Stimulated activated naive CD4-positive, alpha-beta T cell treated with Interleukin-2 at 50 U/mL for 16 hours (primary cell): ENCODE data around the gene RRAS.
"Not testable (repeated sequence)": the region's sequence is repeated elsewhere in the genome, so short reads cannot be mapped to it uniquely, and the experiment has no call there.

Source experiments
- DNase-seq: peaks from one replicate; lab custom pipeline; 2025; lab: John Stamatoyannopoulos, UW

Gene RRAS

DNA sequence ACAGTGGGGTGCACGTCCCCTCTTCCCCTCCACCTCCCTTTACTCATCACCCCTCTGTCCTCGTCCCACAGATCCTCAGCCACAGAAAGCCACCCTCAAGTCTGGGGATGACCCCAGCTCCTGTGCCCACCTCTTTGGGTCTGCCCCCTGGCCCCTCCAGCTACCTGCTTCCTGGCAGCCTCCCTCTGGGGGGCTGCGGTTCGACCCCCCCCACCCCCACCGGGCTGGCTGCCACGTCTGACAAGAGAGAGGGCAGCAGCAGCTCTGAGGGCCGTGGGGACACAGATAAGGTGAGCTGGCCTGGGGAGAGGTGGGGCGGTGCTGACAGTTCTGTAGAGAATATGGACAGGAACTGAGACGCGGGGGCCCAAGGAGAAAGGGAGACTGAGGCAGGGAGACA lies 14.6 kb upstream of the RRAS start:
- no peak for DNase-seq

DNA sequence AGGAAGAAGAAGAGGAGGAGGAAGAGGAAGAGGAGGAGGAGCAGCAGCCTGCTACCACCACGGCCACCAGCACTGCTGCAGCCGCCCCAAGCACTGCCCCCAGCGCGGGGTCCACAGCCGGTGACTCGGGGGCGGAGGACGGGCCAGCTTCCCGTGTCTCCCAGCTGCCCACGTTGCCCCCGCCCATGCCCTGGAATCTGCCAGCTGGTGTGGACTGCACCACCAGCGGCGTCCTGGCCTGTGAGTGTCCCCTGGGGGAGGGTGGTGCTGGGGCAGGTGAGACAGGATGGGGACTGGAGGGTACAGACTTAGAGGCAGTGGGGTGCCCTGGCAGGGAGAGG lies 13.5 kb upstream of the RRAS start:
- DNase-seq, result no peak

- DNase-seq, result no peak
These were observed 12.9 kb upstream of the RRAS start for GRCh38 chr19:49652551-49653465.

- DNase-seq, result no peak
These were observed 12.0 kb upstream of the RRAS start for GRCh38 chr19:49651820-49652550.

DNA sequence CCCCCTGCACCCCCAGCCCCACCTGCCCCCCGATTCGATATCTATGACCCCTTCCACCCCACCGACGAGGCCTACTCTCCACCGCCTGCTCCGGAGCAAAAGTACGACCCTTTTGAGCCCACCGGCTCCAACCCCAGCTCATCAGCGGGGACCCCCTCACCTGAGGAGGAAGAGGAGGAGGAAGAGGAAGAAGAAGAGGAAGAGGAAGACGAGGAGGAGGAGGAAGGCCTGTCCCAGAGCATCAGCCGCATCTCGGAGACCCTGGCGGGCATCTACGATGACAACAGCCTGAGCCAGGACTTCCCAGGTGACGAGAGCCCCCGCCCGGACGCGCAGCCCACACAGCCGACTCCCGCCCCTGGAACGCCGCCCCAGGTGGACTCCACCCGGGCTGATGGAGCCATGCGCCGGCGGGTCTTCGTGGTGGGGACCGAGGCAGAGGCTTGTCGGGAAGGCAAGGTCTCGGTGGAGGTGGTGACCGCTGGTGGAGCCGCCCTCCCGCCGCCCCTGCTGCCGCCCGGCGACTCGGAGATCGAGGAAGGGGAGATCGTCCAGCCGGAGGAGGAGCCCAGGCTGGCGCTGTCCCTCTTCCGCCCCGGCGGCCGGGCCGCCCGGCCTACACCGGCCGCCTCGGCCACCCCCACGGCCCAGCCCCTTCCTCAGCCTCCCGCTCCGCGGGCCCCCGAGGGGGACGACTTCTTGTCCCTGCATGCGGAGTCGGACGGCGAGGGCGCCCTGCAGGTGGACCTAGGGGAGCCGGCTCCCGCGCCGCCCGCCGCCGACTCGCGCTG lies 11.3 kb upstream of the RRAS start:
- DNase-seq, result no peak

GRCh38 chr19:49646586-49646985 lies 6.6 kb upstream of the RRAS start:
- DNase-seq, result no peak

GRCh38 chr19:49645995-49646394 lies 6.1 kb upstream of the RRAS start:
- DNase-seq, result no peak

DNA sequence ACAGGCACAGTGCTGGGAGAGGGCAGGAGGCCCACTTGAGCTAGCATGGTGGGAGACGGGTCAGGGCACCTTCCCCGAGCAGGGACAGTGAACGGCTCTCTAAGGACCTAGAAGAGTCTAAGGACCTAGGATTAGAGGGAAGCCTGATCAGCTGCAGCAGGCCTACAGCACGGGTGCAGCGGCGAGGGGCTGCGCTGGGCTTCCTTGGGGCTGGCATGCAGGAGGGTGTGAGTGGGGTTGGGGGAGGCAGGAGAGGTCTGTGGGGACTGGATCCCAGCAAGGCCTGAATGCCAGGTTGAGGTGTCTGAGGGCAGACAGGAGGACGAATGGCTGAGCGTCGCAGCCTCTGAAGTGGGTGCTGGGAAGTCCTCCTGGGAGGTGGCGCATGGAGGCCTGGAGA lies 5.6 kb upstream of the RRAS start:
- DNase-seq, result no peak

- peak; percentile 16 for DNase-seq
These were observed 3.5 kb upstream of the RRAS start for GRCh38 chr19:49643466-49643865.

GRCh38 chr19:49642492-49643035 lies 2.6 kb upstream of the RRAS start:
- DNase-seq, result no peak

GRCh38 chr19:49641688-49642491 lies 1.9 kb upstream of the RRAS start, which contains the start of gene SCAF1:
TSS of gene SCAF1 (plus strand) at chr19:49642209. CDS start at chr19:49645027, 2,818 bp downstream.
- DNase-seq, result peak; percentile 99

DNA sequence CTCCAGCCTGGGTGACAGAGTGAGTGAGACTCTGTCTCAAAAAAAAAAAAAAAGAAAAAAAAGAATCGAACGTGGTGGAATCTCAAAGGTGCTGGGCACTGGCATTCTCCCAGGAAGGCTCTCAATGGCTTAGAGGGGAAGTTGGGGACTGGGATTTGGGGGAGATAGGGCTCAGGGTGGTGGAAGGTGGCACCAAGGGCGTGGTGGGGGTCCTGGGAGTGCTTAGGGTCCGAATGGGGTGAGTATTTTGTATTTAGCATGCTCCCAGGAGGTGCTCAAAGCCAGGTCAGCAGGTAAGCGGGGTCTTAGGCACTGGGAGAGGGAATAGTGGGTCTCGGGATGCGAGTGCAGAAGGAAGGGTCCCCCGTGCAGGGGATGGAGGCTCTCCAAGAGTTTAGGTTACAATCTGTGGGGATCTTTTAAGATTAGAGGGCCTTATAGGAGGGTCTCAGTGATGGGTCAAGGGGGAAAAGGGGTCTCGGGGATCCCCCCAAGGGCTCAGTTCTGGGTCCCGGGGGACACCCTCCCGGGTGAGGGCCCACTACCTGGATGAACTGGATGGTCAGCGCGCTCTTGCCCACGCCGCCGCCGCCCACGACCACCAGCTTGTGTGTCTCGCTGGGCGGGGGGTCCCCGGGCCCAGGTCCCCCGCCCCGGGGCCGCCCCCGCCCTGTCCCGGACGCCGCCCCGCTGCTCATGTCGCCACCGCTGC lies 386 bp downstream of the RRAS start:
- DNase-seq, result no peak

DNA sequence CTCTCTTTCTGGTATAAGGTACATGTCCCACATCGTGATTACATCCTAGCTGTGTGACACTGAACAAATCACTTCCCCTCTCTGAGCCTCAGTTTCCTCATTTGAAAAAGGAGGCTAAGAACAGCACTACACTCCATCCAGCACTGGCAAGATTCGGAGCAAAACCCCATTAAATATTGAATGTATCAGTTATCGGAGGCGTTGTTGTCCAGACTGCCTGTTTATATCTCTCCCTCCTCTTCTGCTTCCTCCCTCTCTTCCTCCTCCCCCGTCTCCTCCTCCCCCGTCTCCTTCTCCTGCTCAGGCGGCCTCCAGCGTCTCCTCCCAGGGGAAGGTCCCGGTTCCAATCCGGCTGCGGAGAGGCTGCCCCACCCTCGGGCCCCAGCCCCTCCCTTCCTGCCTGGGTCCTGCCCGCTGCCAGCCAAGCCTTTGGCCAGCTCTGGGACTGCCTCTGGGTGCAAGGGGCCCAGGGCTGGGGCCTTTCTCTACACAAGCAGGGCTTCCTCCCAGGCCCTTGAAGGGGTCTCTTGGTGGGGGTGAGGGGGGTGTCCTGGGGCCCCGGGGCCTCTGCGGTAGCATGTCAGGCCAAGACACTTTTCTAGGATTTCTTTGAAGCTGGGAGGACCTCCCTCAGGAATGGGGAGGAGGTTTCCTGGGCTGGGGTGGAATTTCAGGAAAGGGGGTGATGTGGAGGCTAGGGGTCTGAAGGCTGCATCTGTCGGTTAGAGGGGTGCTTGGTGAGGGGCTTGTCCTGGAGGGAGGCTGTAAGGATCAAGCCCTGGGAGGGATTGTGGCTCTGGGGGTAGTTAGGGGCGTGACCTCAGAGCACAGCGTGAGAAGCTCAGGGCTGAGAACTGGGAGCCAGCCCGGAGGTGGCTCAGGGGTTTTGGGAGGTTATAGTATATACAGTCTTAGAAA lies 1.9 kb downstream of the RRAS start:
- DNase-seq, result no peak

GRCh38 chr19:49636233-49636932 lies 3.6 kb downstream of the RRAS start:
- no peak for DNase-seq

- no peak for DNase-seq
These were observed 4.3 kb downstream of the RRAS start for GRCh38 chr19:49635530-49636232.

DNA sequence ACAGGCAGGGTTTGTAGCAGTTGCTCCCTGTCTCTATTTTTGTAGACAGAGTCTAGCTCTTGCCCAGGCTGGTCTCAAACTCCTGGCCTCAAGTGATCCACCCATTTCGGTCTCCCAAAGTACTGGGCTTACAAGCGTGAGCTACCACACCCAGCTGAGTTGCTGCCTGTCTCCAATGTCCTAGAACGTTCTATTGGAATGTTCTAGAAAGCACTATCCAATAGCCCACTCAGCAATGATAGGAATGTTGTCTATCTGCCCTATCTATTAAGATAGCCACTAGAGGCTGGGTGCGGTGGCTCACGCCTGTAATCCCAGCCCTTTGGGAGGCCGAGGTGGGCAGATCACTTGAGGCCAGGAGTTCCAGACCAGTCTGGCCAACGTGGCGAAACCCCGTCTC lies 6.7 kb downstream of the RRAS start:
- DNase-seq, result not testable (repeated sequence)

DNA sequence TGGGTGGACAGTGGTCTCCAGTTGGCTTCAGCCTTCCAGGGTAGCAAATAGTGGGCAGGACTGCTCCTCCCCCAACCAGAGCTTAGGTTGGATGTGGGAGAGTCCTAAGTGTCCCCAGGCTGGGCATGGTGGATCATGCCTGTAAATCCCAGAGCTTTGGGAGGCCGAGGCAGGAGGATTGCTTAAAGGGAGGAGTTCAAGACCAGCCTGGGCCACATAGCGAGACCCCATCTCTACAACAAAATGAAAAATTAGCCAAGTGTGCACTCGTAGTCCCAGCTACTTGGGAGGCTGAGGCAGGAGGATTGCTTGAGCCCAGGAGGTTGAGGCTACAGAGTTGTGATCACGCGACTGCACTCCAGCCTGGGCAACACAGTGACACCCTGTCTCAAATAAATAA lies 7.4 kb downstream of the RRAS start:
- no peak for DNase-seq

DNA sequence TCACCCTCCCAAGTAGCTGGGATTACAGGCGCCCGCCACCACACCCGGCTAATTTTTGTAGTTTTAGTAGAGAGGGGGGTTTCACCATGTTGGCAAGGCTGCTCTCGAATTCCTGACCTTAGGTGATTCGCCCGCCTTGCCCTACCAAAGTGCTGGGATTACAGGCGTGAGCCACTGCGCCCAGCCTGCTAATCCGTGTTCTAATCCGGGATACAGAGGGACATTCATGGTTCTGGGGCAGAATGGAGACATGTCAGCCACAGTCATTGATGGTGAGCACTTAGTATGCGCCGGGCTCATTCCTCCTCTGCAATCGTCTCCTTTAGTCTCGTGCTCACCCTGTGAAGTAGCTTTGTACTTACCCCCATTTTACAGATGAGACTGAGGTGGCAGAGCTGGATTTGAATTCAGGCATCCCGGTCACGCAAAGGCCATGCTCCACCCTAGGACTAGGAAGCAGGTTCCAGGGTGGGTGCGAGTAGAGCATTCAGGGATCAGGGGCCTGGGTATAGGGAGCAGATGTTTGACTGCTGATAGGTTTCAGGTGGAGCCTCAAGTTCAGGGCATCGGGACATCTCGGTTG lies 8.2 kb downstream of the RRAS start:
- DNase-seq, result no peak
